IMR-90 (cell line): Measurements from ENCODE around the gene NF1. TPM values are rescaled to one million over a fixed set of nuclear protein-coding genes. Genes with fewer than 3 reads are reported as not detected.

Source experiments
- ATAC-seq: fragments of 200-7000 bp; cut with Tn5 transposase; 2 replicates; pipeline ENCODE4 v1.9.1; 2020; ENCODE audit warnings: low read depth, mild to moderate bottlenecking, moderate library complexity
- BruUV-seq: library from RNA; stranded (reverse); fragments of 400-500 nt; replicated peaks from 2 replicates; lab custom pipeline; 2021; lab: Mats Ljungman, UMichigan
- CTCF ChIA-PET: fragments of 300-600 bp; formaldehyde crosslinking; extraction: SDS; loops from one replicate; lab custom pipeline; 2021; ENCODE audit warnings: antibody characterized with exemption; lab: Yijun Ruan, JAX
- POLR2A ChIA-PET: fragments of 300-600 bp; sonication (Branson Sonifier 250); formaldehyde crosslinking; loops from one replicate; lab custom pipeline; 2022; ENCODE audit warnings: antibody characterized with exemption; ENCODE audit not compliant: unreplicated experiment; lab: Charles Lee
- DNase-seq: peaks from one replicate; pipeline ENCODE4 v3.0.0; 2013
- H2AFZ ChIP-seq: replicated peaks from 2 replicates; pipeline ENCODE3; 2013; ENCODE audit warnings: low read length, mild to moderate bottlenecking; ENCODE audit not compliant: poor library complexity
- H2AK5ac ChIP-seq: 2 replicates; pipeline ENCODE4 v1.6.1; 2013; ENCODE audit warnings: low read depth, low read length, inconsistent platforms
- H2AK9ac ChIP-seq: replicated peaks from 2 replicates; pipeline ENCODE3; 2013; ENCODE audit warnings: mild to moderate bottlenecking, low read depth, low read length, moderate library complexity; ENCODE audit not compliant: poor library complexity
- H2BK120ac ChIP-seq: 2 replicates; pipeline ENCODE4 v1.6.1; 2013; ENCODE audit warnings: low read depth, low read length, inconsistent platforms
- H2BK15ac ChIP-seq: 3 replicates; pipeline ENCODE4 v1.6.1; 2013; ENCODE audit warnings: low read depth, low read length, inconsistent platforms
- H2BK20ac ChIP-seq: 2 replicates; pipeline ENCODE4 v1.6.1; 2013; ENCODE audit warnings: low read depth, mild to moderate bottlenecking, inconsistent platforms, low read length, moderate library complexity
- H2BK5ac ChIP-seq: 2 replicates; pipeline ENCODE4 v1.6.1; 2013; ENCODE audit warnings: mild to moderate bottlenecking, low read depth, low read length, inconsistent platforms; ENCODE audit not compliant: poor library complexity, severe bottlenecking
- H3K14ac ChIP-seq: replicated peaks from 2 replicates; pipeline ENCODE4 v1.6.1; 2013; ENCODE audit warnings: low read depth, low read length, inconsistent platforms
- H3K18ac ChIP-seq: 2 replicates; pipeline ENCODE4 v1.6.1; 2013; ENCODE audit warnings: low read depth, low read length, control low read depth
- H3K23ac ChIP-seq: 2 replicates; pipeline ENCODE4 v1.6.1; 2013; ENCODE audit warnings: low read depth, low read length, inconsistent platforms
- H3K27ac ChIP-seq: 2 replicates; pipeline ENCODE4 v1.5.1; 2013; ENCODE audit warnings: mild to moderate bottlenecking, control low read depth, low read length; ENCODE audit not compliant: insufficient read depth
- H3K27me3 ChIP-seq: 2 replicates; pipeline ENCODE4 v1.6.1; 2013; ENCODE audit warnings: low read length; ENCODE audit not compliant: control insufficient read depth, insufficient read depth
- H3K36me3 ChIP-seq: 2 replicates; pipeline ENCODE4 v1.6.1; 2013; ENCODE audit warnings: low read length, mixed read lengths; ENCODE audit not compliant: control insufficient read depth, insufficient read depth
- H3K4ac ChIP-seq: 2 replicates; pipeline ENCODE4 v1.6.1; 2013; ENCODE audit warnings: low read depth, low read length, inconsistent platforms
- H3K4me1 ChIP-seq: 2 replicates; pipeline ENCODE4 v1.6.1; 2013; ENCODE audit warnings: low read length, mixed read lengths; ENCODE audit not compliant: control insufficient read depth, insufficient read depth
- H3K4me2 ChIP-seq: 2 replicates; pipeline ENCODE4 v1.6.1; 2013; ENCODE audit warnings: low read depth, mild to moderate bottlenecking, control low read depth, low read length, moderate library complexity
- H3K4me3 ChIP-seq: 2 replicates; pipeline ENCODE4 v1.5.1; 2013; ENCODE audit warnings: low read depth, mild to moderate bottlenecking, control low read depth, low read length, moderate library complexity; ENCODE audit not compliant: insufficient read depth
- H3K56ac ChIP-seq: 2 replicates; pipeline ENCODE4 v1.6.1; 2013; ENCODE audit warnings: low read length, inconsistent platforms; ENCODE audit not compliant: insufficient read depth; ENCODE audit errors: extremely low read depth
- H3K79me1 ChIP-seq, 2 experiments: 2 replicates each; pipeline ENCODE4 v1.6.1; 2013; ENCODE audit warnings: low read length in 2 of 2, inconsistent platforms in 1 of 2, low read depth in 1 of 2
- H3K9ac ChIP-seq: 2 replicates; pipeline ENCODE4 v1.6.1; 2013; ENCODE audit warnings: low read depth, low read length, control low read depth
- H3K9me1 ChIP-seq: 2 replicates; pipeline ENCODE4 v1.6.1; 2013; ENCODE audit warnings: low read length, inconsistent platforms; ENCODE audit not compliant: insufficient read depth
- H3K9me3 ChIP-seq: 2 replicates; pipeline ENCODE4 v1.6.1; 2013; ENCODE audit warnings: low read length; ENCODE audit not compliant: control insufficient read depth, insufficient read depth
- H4K20me1 ChIP-seq: 2 replicates; pipeline ENCODE4 v1.6.1; 2013; ENCODE audit warnings: low read length, inconsistent platforms; ENCODE audit not compliant: insufficient read depth
- H4K5ac ChIP-seq: 2 replicates; pipeline ENCODE4 v1.6.1; 2013; ENCODE audit warnings: mild to moderate bottlenecking, low read depth, low read length, control low read depth
- H4K8ac ChIP-seq, 2 experiments: 2 replicates each; pipeline ENCODE4 v1.6.1; 2013; ENCODE audit warnings: low read depth in 2 of 2, low read length in 2 of 2, control low read depth in 1 of 2, inconsistent platforms in 1 of 2
- H4K91ac ChIP-seq: 2 replicates; pipeline ENCODE4 v1.6.1; 2013; ENCODE audit warnings: low read depth, low read length, inconsistent platforms; ENCODE audit not compliant: insufficient read depth
- CEBPB ChIP-seq: IDR thresholded peaks from 2 replicates; pipeline ENCODE4 v1.6.1; 2012; ENCODE audit warnings: low read depth, low read length, improper control_type of control experiment
- CHD1 ChIP-seq: IDR thresholded peaks from 2 replicates; pipeline ENCODE4 v1.6.1; 2012; ENCODE audit warnings: low read depth, low read length, improper control_type of control experiment
- FOS ChIP-seq: fragments of 150-350 bp; IDR thresholded peaks from 2 replicates; pipeline ENCODE4 v1.6.1; 2016; ENCODE audit warnings: low read depth, low read length
- MAZ ChIP-seq: IDR thresholded peaks from 2 replicates; pipeline ENCODE4 v1.6.1; 2012; ENCODE audit warnings: low read depth, mild to moderate bottlenecking, low read length, improper control_type of control experiment, moderate library complexity, borderline replicate concordance
- MXI1 ChIP-seq: IDR thresholded peaks from 2 replicates; pipeline ENCODE4 v1.6.1; 2012; ENCODE audit warnings: low read depth, mild to moderate bottlenecking, low read length, moderate library complexity, borderline replicate concordance
- NFE2L2 ChIP-seq: fragments of 150-350 bp; IDR thresholded peaks from 2 replicates; pipeline ENCODE4 v1.6.1; 2016; ENCODE audit warnings: low read depth, mild to moderate bottlenecking, low read length
- RCOR1 ChIP-seq: IDR thresholded peaks from 2 replicates; pipeline ENCODE4 v1.6.1; 2012; ENCODE audit warnings: mild to moderate bottlenecking, low read length, improper control_type of control experiment; ENCODE audit not compliant: insufficient replicate concordance
- RFX5 ChIP-seq: IDR thresholded peaks from 2 replicates; pipeline ENCODE4 v1.8.0; 2012; ENCODE audit warnings: low read depth, mild to moderate bottlenecking, low read length, moderate library complexity
- SMC3 ChIP-seq: fragments of 150-350 bp; IDR thresholded peaks from 2 replicates; pipeline ENCODE4 v1.6.1; 2016; ENCODE audit warnings: low read depth, mild to moderate bottlenecking, antibody characterized with exemption, low read length, moderate library complexity
- WGBS, 2 experiments: methylation state at CpG; one replicate each; pipeline versions ENCODE4 v1.1.5 to v1.1.7; 2013; ENCODE audit warnings: missing lambda C conversion rate in 2 of 2; ENCODE audit not compliant: insufficient read length in 1 of 2; ENCODE audit errors: extremely low coverage in 2 of 2; 5-methylcytosine and 5-hydroxymethylcytosine counted together
- dilution Hi-C: fragments of 300-500 bp; cut with HindIII; formaldehyde crosslinking; loops from one replicate; pipeline ENCODE4 v1.14.3; 2018; ENCODE audit warnings: low sequenced_read_pairs; ENCODE audit not compliant: unreplicated experiment
- in situ Hi-C: fragments of 300-500 bp; cut with MboI; formaldehyde crosslinking; loops from 3 replicates; pipeline ENCODE4 v1.14.3; 2019; ENCODE audit warnings: low sequenced_read_pairs, inconsistent platforms, mixed read lengths
- intact Hi-C: fragments of 100-400 bp; cut with micrococcal nuclease; formaldehyde crosslinking; loops from 2 replicates; pipeline ENCODE4 v1.10.0; 2022
- polyA plus RNA-seq, 3 experiments: library from polyadenylated mRNA; depleted of rRNA; stranded (reverse); fragments of >200 nt; gene quantifications; 2 replicates each; pipeline ENCODE4 v1.2.3, GENCODE V29; 2012; ENCODE audit warnings: low replicate concordance in 1 of 3
- total RNA-seq: library from RNA; depleted of rRNA; stranded (reverse); fragments of >200 nt; gene quantifications from 2 replicates; pipeline ENCODE4 v1.2.3, GENCODE V29; 2012
- TF ChIP-seq, protein P1 (sequence below): fragments of 150-350 bp; IDR thresholded peaks from 2 replicates; pipeline ENCODE4 v1.6.1; 2016; ENCODE audit warnings: low read depth, mild to moderate bottlenecking, low read length, moderate library complexity, borderline replicate concordance
- TF ChIP-seq, protein P2 (sequence below): conservative IDR thresholded peaks from 2 replicates; pipeline ENCODE4 v1.5.1; 2012; ENCODE audit warnings: mild to moderate bottlenecking, low read depth, low read length, improper control_type of control experiment

The NF1 gene
- total and polyA plus RNA-seq, 2 of the 4 experiments (the other 2 are of a cell fraction), result 17.9 to 48.6 TPM

DNA sequence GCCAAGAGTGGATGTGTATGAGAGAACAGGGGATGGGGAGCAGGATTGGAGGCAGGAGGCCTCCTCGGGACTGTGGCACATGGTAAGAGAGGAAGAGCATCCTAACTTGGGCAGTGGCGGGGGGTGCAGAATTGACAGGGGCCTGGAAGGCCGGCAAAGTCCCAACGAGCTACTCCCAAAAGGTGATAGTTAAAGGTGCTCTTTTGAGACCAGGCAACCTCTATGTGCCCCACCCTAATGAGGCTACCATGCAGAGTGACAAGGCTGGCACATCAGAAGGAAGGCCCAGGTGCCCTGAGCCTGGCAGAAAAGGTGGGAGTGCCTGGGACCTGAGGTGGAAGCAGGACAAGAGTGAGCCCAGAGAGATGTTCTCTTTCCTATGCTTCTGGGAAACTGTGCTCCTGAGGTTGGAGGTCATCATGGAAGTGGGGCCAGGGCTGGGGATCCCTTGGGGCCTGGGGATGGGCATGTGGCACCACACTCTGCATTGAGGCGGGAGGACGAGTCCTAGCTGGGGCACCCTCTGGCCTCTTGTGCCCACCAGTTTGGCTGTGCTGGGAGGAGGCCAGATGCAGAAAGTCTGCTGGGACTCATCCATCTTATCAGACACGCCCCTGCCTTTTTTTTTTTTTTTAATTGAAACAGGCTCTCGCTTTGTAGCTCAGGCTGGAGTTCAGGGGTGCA lies 302.6 kb downstream of the NF1 start:
- Histone ChIP-seq H3K4me3 (no peak overlapping the region), H2AK9ac (no peak overlapping the region), H4K5ac (no peak overlapping the region), H4K91ac (no peak overlapping the region), H3K18ac (no peak overlapping the region), H3K9ac (no peak overlapping the region), H2AFZ (no peak overlapping the region), H3K4ac (no peak overlapping the region), H3K4me1 (no peaks in the 10 kb centered on the region), H2BK15ac (no peak overlapping the region), H3K4me2 (no peak overlapping the region), H4K20me1 (no peaks in the 10 kb centered on the region; the same call in 1 of the 2 replicates), H3K27ac (no peak overlapping the region), H3K14ac (no peak overlapping the region), H3K9me1 (no peaks in the 10 kb centered on the region), H4K8ac (no peak overlapping the region), H3K23ac (no peak overlapping the region), H2BK20ac (no peak overlapping the region), H3K9me3 (no peaks in the 10 kb centered on the region), H2BK5ac (no peak overlapping the region), H2AK5ac (no peak overlapping the region), H3K56ac (no peak overlapping the region), H3K79me1 (no peaks in the 10 kb centered on the region), H2BK120ac (no peak overlapping the region), H3K27me3 (peaks cover 53% of the 10 kb centered on the region), H3K36me3 (no peaks in the 10 kb centered on the region)
- intact Hi-C loops, result no loop called here
- in situ Hi-C loops, result no loop called here
- BruUV-seq, result no TSS peak
- CTCF ChIA-PET, result no interaction called here
- ATAC-seq (no peak), DNase-seq (no peak)
- TF ChIP-seq RFX5 (no peak), NFE2L2 (no peak), RCOR1 (no peak), MXI1 (no peak), FOS (no peak), CEBPB (no peak), MAZ (no peak), SMC3 (no peak), CHD1 (no peak)
- TF ChIP-seq, protein P1, sequence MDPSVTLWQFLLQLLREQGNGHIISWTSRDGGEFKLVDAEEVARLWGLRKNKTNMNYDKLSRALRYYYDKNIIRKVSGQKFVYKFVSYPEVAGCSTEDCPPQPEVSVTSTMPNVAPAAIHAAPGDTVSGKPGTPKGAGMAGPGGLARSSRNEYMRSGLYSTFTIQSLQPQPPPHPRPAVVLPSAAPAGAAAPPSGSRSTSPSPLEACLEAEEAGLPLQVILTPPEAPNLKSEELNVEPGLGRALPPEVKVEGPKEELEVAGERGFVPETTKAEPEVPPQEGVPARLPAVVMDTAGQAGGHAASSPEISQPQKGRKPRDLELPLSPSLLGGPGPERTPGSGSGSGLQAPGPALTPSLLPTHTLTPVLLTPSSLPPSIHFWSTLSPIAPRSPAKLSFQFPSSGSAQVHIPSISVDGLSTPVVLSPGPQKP, result no peak
- TF ChIP-seq, protein P2, sequence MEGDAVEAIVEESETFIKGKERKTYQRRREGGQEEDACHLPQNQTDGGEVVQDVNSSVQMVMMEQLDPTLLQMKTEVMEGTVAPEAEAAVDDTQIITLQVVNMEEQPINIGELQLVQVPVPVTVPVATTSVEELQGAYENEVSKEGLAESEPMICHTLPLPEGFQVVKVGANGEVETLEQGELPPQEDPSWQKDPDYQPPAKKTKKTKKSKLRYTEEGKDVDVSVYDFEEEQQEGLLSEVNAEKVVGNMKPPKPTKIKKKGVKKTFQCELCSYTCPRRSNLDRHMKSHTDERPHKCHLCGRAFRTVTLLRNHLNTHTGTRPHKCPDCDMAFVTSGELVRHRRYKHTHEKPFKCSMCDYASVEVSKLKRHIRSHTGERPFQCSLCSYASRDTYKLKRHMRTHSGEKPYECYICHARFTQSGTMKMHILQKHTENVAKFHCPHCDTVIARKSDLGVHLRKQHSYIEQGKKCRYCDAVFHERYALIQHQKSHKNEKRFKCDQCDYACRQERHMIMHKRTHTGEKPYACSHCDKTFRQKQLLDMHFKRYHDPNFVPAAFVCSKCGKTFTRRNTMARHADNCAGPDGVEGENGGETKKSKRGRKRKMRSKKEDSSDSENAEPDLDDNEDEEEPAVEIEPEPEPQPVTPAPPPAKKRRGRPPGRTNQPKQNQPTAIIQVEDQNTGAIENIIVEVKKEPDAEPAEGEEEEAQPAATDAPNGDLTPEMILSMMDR, result no peak
- POLR2A ChIA-PET, result interaction anchor here (0.7 kb wide), 1 partner anchor 16 kb away, joined by 3 read pairs; no protein-coding TSS in a partner anchor
- no CpG with 5 or more reads among the region's 8 CpGs for WGBS, 2 experiments
- dilution Hi-C loops, result no loop called here
